HepG2 (cell line): Measurements from ENCODE around the gene COBLL1. TPM values are rescaled to one million over a fixed set of nuclear protein-coding genes. Genes with fewer than 3 reads are reported as not detected.

Experiments
- BORCS8-MEF2B ChIP-seq: sonication (generic); formaldehyde crosslinking; IDR thresholded peaks from 2 replicates; pipeline ENCODE4 v1.8.0; 2022; ENCODE audit warnings: mild to moderate bottlenecking, missing genetic modification reagents
- CBX5 ChIP-seq: sonication (generic); formaldehyde crosslinking; IDR thresholded peaks from 2 replicates; pipeline ENCODE4 v1.4.0; 2020; ENCODE audit warnings: missing genetic modification reagents, borderline replicate concordance
- E2F2 ChIP-seq: sonication (generic); formaldehyde crosslinking; IDR thresholded peaks from 2 replicates; pipeline ENCODE4 v1.4.0; 2020; ENCODE audit warnings: missing genetic modification reagents, borderline replicate concordance
- FOXA1 ChIP-seq, 2 experiments: fragments of 450-650 bp in 1 of 2; sonication (generic) in 1 of 2; formaldehyde crosslinking in 1 of 2; IDR thresholded peaks; 2 replicates each; pipeline versions ENCODE4 v1.4.0 to v1.6.1; 2016 to 2020; ENCODE audit warnings: missing genetic modification reagents in 1 of 2
- GMEB2 ChIP-seq: IDR thresholded peaks from 2 replicates; pipeline ENCODE4 v1.6.1; 2016; ENCODE audit warnings: missing biosample characterization, missing genetic modification reagents, low read depth
- MTERF4 ChIP-seq: sonication (generic); formaldehyde crosslinking; IDR thresholded peaks from 2 replicates; pipeline ENCODE4 v1.8.0; 2023; ENCODE audit warnings: mild to moderate bottlenecking, missing genetic modification reagents
- NCOA5 ChIP-seq: sonication (generic); formaldehyde crosslinking; IDR thresholded peaks from 2 replicates; pipeline ENCODE4 v1.4.0; 2020; ENCODE audit warnings: missing genetic modification reagents
- NFKB2 ChIP-seq: sonication (generic); formaldehyde crosslinking; IDR thresholded peaks from 2 replicates; pipeline ENCODE4 v1.4.0; 2020; ENCODE audit warnings: missing genetic modification reagents, borderline replicate concordance
- NR0B2 ChIP-seq: sonication (generic); formaldehyde crosslinking; IDR thresholded peaks from 2 replicates; pipeline ENCODE4 v1.4.0; 2020; ENCODE audit warnings: mild to moderate bottlenecking, missing genetic modification reagents
- PAX8 ChIP-seq: sonication (generic); formaldehyde crosslinking; IDR thresholded peaks from 2 replicates; pipeline ENCODE4 v1.8.0; 2022; ENCODE audit warnings: mild to moderate bottlenecking, missing genetic modification reagents, borderline replicate concordance
- RBM39 ChIP-seq: fragments of 200-400 bp; formaldehyde crosslinking; IDR thresholded peaks from one replicate; pipeline ENCODE4 v1.6.1; 2018; ENCODE audit warnings: antibody characterized with exemption, mild to moderate bottlenecking, low read depth, low read length; ENCODE audit not compliant: poor library complexity, severe bottlenecking
- REPIN1 ChIP-seq: sonication (generic); formaldehyde crosslinking; IDR thresholded peaks from 2 replicates; pipeline ENCODE4 v1.8.0; 2022; ENCODE audit warnings: missing genetic modification reagents, low read depth, mild to moderate bottlenecking, borderline replicate concordance
- TBX2 ChIP-seq: sonication (generic); formaldehyde crosslinking; IDR thresholded peaks from 2 replicates; pipeline ENCODE4 v1.5.0; 2020; ENCODE audit warnings: missing genetic modification reagents, mild to moderate bottlenecking, borderline replicate concordance
- TGIF2 ChIP-seq: IDR thresholded peaks from 2 replicates; pipeline ENCODE4 v1.6.1; 2016; ENCODE audit warnings: control low read depth, missing compliant biosample characterization
- THAP9 ChIP-seq: sonication (generic); formaldehyde crosslinking; IDR thresholded peaks from 2 replicates; pipeline ENCODE4; 2020; ENCODE audit warnings: missing genetic modification reagents, mild to moderate bottlenecking, borderline replicate concordance
- ZNF33A ChIP-seq: sonication (generic); formaldehyde crosslinking; IDR thresholded peaks from 2 replicates; pipeline ENCODE4 v1.5.1; 2020; ENCODE audit warnings: missing genetic modification reagents, mild to moderate bottlenecking, moderate library complexity, borderline replicate concordance
- ZNF710 ChIP-seq: sonication (generic); formaldehyde crosslinking; IDR thresholded peaks from 2 replicates; pipeline ENCODE4 v1.5.0; 2020; ENCODE audit warnings: mild to moderate bottlenecking, missing genetic modification reagents, borderline replicate concordance
- ZNF773 ChIP-seq: sonication (generic); formaldehyde crosslinking; IDR thresholded peaks from 2 replicates; pipeline ENCODE4 v1.4.0; 2020; ENCODE audit warnings: missing genetic modification reagents, borderline replicate concordance
- ZNF788 ChIP-seq: sonication (generic); formaldehyde crosslinking; IDR thresholded peaks from 2 replicates; pipeline ENCODE4 v1.5.0; 2020; ENCODE audit warnings: mild to moderate bottlenecking, missing genetic modification reagents, borderline replicate concordance
- polyA plus RNA-seq, 8 experiments: library from polyadenylated mRNA; depleted of rRNA in 3 of 8; stranded (reverse) in 7 of 8; unstranded in 1 of 8; fragments of >200 nt; fragmentation: Illumina TruSeq in 4 of 8; extraction: Trizol in 4 of 8; gene quantifications; 2 replicates each; pipeline versions ENCODE4 v1.2.1 to v1.2.3, GENCODE V29; 2011 to 2016; ENCODE audit warnings: low read depth in 4 of 8, missing spikeins in 1 of 8, mixed read lengths in 1 of 8; ENCODE audit not compliant: insufficient read depth in 1 of 8
- total RNA-seq, 5 experiments: library from RNA; depleted of rRNA; stranded (reverse); fragments of >200 nt; fragmentation: Illumina TruSeq; extraction: Trizol; gene quantifications; 2 replicates each; pipeline ENCODE4 v1.2.3, GENCODE V29; 2016; ENCODE audit warnings: low read depth in 1 of 5

Gene COBLL1
- total and polyA plus RNA-seq, 2 of the 13 experiments (the other 11 are each of a cell fraction or from before 2014, with no cell fraction given) = 32.6 to 86.8 TPM

- 0 out of 2 replicates have a peak, but pooled peaks have one; percentile 44 for TF ChIP-seq MTERF4 (CRISPR knock-in tag)
- TF ChIP-seq FOXA1 (IDR thresholded peaks at IDR 0.05) = no peak
- TF ChIP-seq FOXA1 (CRISPR knock-in tag; IDR thresholded peaks at IDR 0.05) = peak; percentile 43; the same call in 1 of the 2 replicates
- peak; percentile 84; the same call in 1 of the 2 replicates for TF ChIP-seq NFKB2 (CRISPR knock-in tag)
- TF ChIP-seq TGIF2 (CRISPR knock-in tag) = peak; percentile 100
- no peak for TF ChIP-seq PAX8
- peak; percentile 36; the same call in 1 of the 2 replicates for TF ChIP-seq GMEB2
- TF ChIP-seq CBX5 (CRISPR knock-in tag) = peak; percentile 74; the same call in 1 of the 2 replicates
- peak; percentile 85 for TF ChIP-seq TBX2 (CRISPR knock-in tag)
- TF ChIP-seq THAP9 (CRISPR knock-in tag) = 0 out of 2 replicates have a peak, but pooled peaks have one; percentile 23
- TF ChIP-seq NCOA5 (CRISPR knock-in tag) = no peak
- no peak; the same call in 1 of the 2 replicates for TF ChIP-seq BORCS8-MEF2B (CRISPR knock-in tag)
- TF ChIP-seq RBM39 = peak; percentile 70
- no peak for TF ChIP-seq ZNF33A (CRISPR knock-in tag)
- TF ChIP-seq ZNF710 = peak; percentile 94
- TF ChIP-seq ZNF788 (CRISPR knock-in tag) = peak; percentile 43; the same call in 1 of the 2 replicates
- no peak for TF ChIP-seq E2F2 (CRISPR knock-in tag)
- 0 out of 2 replicates have a peak, but pooled peaks have one; percentile 19 for TF ChIP-seq REPIN1 (CRISPR knock-in tag)
- TF ChIP-seq NR0B2 = peak; percentile 73; the same call in 1 of the 2 replicates
- TF ChIP-seq ZNF773 (CRISPR knock-in tag) = no peak
These were observed 1.1 kb downstream of the COBLL1 start (continued) for GRCh38 chr2:164840458-164840929.
